ENCODE measurements around the gene HAPLN3.

HAPLN3 gene

GRCh38 chr15:88891540-88892254, 3.6 kb downstream of the HAPLN3 start:
- peak in 1 of 2 experiments; percentile 30 for DNase-seq

- DNase-seq = no peak
These were observed 4.8 kb downstream of the HAPLN3 start for GRCh38 chr15:88890495-88890894.

GRCh38 chr15:88888719-88889118, 6.6 kb downstream of the HAPLN3 start:
- DNase-seq = no peak

GRCh38 chr15:88887068-88887580, 8.2 kb downstream of the HAPLN3 start:
- no peak for DNase-seq

- no peak for DNase-seq
These were observed 12.6 kb downstream of the HAPLN3 start for GRCh38 chr15:88882785-88883184.

- DNase-seq = no peak
These were observed 13.6 kb downstream of the HAPLN3 start for GRCh38 chr15:88881775-88882174.

- no peak for DNase-seq
These were observed 14.2 kb downstream of the HAPLN3 start for GRCh38 chr15:88880944-88881740.

GRCh38 chr15:88878720-88879184, 16.6 kb downstream of the HAPLN3 start:
- DNase-seq = peak; percentile 82 to 96

GRCh38 chr15:88877906-88878305, 17.4 kb downstream of the HAPLN3 start:
- DNase-seq = no peak

GRCh38 chr15:88877415-88877814, 17.9 kb downstream of the HAPLN3 start:
- no peak for DNase-seq

GRCh38 chr15:88876573-88876972, 18.8 kb downstream of the HAPLN3 start:
- no peak for DNase-seq

- DNase-seq = peak in 1 of 2 experiments; percentile 43
These were observed 20.7 kb downstream of the HAPLN3 start for GRCh38 chr15:88874684-88875083.

- no peak for DNase-seq
These were observed 21.1 kb downstream of the HAPLN3 start for GRCh38 chr15:88874275-88874674.

GRCh38 chr15:88873786-88874185, 21.6 kb downstream of the HAPLN3 start:
- DNase-seq = no peak

- DNase-seq = no peak
These were observed 22.6 kb downstream of the HAPLN3 start for GRCh38 chr15:88872706-88873105.

- peak; percentile 34 to 71 for DNase-seq
These were observed 23.2 kb downstream of the HAPLN3 start for GRCh38 chr15:88872106-88872505.

- no peak for DNase-seq
These were observed 24.0 kb downstream of the HAPLN3 start for GRCh38 chr15:88871313-88871712.

GRCh38 chr15:88866295-88866881, 29.0 kb downstream of the HAPLN3 start:
- DNase-seq = no peak

- no peak for DNase-seq
These were observed 29.7 kb downstream of the HAPLN3 start for GRCh38 chr15:88865498-88866099.

- no peak for DNase-seq
These were observed 30.4 kb downstream of the HAPLN3 start for GRCh38 chr15:88864861-88865497.

GRCh38 chr15:88863412-88863811, 31.9 kb downstream of the HAPLN3 start:
- no peak for DNase-seq

GRCh38 chr15:88860212-88860611, 35.1 kb downstream of the HAPLN3 start:
- DNase-seq = no peak

GRCh38 chr15:88859550-88859949, 35.8 kb downstream of the HAPLN3 start:
- no peak for DNase-seq

Data from NCI-H524 (cell line).